ENCODE results near the gene TRIML1. TPM values are rescaled to one million over a fixed set of nuclear protein-coding genes. Genes with fewer than 3 reads are reported as not detected.
"Not testable (repeated sequence)": the region's sequence is repeated elsewhere in the genome, so short reads cannot be mapped to it uniquely, and the experiment has no call there.

TRIML1 gene
- total RNA-seq, 1 donor from 2014 or later: not detected

DNA sequence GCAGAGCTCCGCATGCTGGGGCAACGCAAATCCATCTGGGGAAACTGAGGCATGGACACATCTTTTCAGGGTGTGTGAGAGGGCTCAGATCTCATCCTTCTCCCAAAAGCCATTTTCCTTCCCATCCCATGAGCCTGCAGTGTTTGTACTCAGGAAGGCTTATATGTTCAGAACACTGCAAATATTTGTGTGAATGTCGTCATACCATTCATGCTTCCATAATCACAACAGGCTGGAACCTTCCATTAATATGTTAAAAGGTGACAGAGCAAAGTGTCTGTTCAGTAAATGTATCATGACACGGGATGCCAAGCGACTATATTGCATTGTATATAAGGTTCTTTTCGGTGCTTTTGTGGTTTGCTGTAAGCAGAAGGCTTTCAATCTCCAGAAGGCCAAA lies 8.5 kb downstream of the TRIML1 start:
- intact Hi-C loops (cut with micrococcal nuclease): no loop called here

DNA sequence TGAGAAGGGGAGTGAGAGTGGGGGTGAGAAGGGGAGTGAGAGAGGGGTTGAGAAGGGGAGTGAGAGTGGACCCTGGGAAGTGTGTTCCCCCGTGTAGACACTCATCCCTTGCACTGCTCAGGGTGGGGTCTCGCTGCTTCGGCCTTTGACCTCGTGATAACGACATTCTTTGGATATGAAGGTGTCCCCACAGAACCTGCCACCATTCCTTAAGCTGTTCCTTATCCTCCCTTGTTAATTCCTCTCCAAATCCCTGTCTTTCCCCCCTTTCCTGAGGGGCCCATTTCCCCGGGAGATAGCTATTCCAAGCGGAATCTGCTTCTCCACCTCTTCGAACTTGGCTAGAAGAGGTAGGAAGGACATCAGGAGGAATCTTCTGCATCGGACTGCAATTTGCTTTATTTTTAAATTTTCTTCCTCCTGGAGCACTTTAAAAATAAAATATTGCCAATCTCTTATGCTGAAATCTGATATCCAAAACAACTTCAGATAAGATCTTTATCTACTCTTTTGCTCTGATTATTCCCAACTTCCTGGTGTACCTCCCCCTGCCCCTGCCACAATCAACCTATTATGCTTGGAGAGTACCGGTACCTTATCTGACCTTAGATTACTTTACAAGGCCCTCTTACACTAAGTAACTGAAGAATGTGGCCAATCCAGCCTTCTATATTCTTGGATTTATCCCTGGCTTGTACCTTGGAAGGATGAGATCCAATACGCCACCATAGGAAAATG lies 15.6 kb downstream of the TRIML1 start:
- intact Hi-C loops (cut with micrococcal nuclease): no loop called here

DNA sequence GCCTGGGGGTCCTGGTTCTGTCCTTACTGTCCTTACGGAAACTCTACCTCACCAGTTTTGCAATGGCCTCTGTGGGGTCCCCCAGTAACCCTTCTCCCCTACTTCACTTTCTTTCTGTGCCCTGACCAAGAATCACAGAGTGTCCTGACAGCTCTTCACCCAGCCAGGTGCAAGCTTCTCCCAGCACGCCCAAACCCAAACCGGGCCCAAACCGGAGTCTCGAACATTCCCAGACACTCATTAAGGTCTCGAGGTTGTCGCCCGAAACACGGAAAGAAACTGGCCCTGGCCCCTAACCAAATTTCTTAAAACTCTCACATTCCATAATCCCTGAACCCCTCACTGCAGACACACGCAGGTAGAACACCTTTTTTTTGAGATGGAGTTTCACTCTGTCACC lies 19.1 kb downstream of the TRIML1 start:
- intact Hi-C loops (cut with micrococcal nuclease): no loop called here

DNA sequence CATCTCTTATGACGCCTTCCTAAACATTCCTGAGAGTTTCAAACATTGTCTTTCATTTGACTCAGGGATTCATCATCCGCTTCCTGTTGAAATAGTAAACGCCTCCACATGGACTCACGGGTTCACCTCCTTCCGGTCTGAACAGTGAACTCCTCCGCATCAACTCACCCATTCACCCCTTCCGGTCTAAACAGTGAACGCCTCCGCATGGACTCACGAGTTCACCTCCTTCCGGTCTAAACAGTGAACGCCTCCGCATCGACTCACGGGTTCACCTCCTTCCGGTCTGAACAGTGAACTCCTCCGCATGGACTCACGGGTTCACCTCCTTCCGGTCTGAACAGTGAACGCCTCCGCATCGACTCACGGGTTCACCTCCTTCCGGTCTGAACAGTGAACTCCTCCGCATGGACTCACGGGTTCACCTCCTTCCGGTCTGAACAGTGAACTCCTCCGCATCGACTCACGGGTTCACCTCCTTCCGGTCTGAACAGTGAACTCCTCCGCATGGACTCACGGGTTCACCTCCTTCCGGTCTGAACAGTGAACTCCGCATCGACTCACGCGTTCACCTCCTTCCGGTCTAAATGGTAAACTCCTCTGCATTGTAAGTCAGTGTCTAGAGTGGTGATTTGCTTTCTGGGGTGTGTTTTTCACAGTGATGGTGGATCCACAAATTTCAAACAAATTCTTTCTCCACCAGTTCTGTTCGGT lies 20.4 kb downstream of the TRIML1 start:
- intact Hi-C loops (cut with micrococcal nuclease): not testable (repeated sequence)

DNA sequence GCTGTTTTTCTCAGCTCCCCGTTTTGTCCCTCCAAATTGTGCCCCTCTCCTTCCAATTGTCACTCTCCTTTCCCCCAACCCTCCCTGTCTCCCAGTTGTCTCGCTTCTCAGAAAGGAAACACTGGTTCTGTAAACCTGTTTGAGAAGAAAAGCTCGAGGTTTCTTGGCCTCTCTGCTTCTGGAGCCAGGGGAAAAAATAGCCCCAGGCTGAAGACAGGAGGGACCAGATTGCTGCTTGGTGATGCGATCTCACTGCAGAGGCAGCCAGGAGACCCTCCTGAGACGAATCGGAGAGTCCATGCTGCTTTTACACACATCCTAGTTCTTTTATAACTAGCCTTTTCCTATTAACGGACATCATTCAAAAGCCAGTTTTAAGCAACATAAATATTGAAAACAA lies 21.2 kb downstream of the TRIML1 start:
- intact Hi-C loops (cut with micrococcal nuclease): no loop called here

DNA sequence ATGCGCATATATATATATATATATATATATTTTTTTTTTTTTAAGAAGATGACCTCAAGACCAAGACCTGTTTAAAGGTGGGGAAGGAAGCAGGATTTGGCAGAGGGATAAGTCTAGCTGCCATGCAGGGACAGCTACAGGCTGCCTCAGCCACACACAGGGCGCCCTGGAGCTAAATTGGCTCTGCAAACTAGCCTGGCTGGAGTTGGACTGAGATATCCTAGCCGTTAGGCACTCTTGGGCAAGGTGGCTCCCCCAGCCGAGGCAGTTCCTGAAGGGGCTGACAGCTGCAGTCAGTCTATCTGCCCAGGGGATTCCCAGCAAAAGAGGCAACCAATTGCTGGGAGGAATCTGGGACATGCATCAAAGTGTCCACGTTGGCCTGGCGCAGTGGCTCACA lies 21.9 kb downstream of the TRIML1 start:
- intact Hi-C loops (cut with micrococcal nuclease): no loop called here

DNA sequence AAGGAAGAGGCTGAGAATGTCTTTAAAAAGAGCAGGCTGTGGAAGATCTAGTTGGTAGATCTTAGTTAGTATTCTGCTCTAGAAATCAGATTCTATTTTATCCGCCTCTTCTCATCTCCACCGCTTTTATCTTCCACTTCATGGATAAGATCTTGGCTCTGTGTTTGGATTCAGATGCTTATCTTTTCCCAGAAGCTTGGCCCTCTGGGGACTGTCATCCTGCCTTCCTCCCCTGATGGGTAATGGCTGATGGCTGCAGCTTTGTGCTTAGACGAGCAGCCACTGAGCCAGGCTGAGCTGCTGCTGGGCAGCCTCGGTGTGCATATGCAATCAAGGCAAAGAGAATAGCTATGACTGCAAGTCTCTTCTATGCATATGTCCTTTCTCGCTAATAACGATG lies 23.5 kb downstream of the TRIML1 start:
- intact Hi-C loops (cut with micrococcal nuclease): no loop called here

DNA sequence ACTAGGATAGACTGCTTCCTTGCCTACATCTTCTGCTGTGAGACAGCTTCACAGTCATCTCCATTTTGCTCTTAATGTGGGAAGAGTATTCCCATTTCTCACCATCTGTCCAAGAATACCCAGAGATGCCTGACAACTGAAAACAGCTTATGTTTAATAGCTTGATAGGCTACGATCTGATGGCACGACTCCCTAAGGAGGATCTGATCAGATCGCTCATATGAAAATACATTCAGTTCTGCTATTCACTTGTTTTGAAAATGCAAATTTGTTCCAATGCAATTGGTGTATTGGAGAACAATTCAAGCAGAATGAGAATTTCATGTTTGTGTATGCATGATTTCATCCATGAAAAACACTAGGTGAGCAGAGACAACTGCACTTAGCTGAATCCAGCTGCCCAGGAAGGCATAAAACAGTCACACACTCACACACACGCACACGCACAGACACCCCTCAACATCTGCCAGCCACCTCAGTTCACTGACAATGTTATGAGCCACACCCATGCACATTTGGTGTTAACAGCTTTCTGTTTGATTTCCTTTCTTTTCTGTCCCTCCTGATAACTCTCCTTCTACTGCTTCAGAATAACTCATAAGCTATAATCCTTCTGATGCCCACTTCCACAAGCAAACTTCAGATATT lies 29.6 kb downstream of the TRIML1 start:
- intact Hi-C loops (cut with micrococcal nuclease): no loop called here

DNA sequence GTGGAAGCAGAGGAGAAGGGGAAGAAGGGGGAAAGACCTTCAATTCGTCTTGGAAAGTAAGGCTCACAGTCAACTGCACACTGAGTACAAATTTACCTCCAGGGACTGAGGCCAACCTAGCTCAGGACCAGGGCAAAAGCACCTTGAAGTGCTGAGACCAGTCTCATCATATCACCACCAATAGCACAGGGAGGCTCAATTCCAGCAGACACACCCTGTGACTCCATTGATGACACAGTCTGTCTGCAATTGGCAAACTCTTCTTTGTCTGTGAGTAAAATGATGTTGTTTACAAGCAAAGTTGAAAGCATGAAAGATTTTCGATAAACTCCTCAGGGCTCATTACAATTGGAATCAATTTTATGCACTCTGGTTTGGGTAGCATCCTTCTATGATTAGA lies 32.3 kb downstream of the TRIML1 start:
- intact Hi-C loops (cut with micrococcal nuclease): no loop called here

DNA sequence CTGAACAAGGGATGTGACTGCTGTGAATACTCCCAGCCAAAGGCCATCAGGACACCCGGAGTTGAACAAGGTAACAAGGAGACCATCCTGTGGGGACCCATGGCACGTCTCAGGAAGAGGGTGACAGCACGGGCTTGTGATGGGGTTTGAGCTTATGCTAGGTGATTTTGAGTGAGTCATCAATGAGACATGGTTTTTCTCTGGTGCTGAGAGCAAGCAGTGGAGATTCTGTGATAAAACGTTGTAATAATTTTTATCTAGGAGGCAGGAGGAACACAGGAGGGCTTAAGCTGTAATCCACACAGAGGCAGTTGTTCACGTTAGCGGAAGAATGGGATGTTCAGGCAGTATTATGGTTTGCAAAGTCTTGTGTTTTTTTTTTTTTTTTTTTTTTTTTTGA lies 36.0 kb downstream of the TRIML1 start:
- intact Hi-C loops (cut with micrococcal nuclease): no loop called here

DNA sequence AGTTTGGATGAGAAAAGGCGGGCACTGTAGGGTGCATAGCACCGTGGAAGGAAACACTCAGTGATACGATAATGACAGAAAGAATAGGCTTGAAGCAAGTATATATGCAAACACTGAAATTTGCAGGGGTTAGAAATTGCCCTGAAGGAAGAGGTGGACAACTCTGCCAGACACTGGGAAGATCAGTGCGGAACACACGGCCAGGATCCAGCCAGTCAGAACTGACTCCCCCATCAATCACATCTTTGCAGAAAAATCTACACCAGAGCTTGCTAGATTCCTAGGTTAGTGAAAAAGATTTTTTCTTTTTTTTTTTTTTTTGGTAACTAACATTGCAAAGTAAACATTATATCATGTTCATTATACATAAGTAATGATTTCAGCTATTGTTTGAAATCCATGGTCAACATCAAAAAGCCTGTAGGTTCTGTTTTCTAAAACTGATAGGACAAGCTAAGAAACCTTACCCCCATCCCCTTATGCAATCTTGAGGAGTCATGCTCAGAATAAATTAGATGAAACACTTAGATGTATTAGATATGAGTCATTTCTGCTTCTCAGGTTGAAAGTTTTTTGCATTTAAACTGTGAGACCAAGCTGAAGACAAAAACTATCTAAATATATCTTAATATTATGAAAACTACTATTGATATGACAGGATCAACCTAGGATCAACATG lies 38.9 kb downstream of the TRIML1 start:
- intact Hi-C loops (cut with micrococcal nuclease): no loop called here

DNA sequence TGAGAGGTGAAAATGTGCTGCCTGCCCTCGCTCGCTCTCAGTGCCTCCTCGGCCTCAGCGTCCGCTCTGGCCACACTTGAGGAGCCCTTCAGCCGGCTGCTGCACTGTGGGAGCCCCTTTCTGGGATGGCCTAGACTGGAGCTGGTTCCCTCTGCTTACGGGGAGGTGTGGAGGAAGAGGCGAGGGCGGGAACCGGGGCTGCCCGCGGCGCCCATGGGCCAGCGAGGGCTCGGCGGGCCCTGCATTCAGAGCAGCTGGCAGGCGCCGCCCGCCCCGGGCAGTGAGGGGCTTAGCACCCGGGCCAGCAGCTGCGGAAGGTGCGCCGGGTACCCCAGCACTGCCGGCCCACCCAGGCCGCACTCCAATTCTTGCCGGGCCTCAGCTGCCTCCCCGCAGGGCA lies 39.6 kb downstream of the TRIML1 start:
- intact Hi-C loops (cut with micrococcal nuclease): no loop called here

DNA sequence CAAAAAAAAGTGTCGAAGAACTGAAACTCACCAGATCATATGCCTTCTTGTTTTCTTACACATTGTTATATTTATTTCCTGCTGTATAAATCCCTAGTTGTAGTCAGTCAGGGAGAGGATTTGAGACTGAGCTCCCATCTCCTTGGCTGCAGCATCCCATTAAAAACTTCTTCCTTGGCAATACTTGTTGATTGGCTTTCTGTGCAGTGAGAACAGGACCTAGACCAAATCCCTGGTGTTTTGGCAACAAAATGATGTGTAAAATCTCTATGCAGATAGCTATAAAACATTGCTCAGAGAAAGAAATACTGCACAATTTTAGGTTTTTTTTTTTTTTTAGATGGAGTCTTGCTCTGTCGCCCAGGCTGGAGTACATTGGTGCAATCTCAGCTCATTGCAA lies 47.9 kb downstream of the TRIML1 start:
- intact Hi-C loops (cut with micrococcal nuclease): no loop called here

DNA sequence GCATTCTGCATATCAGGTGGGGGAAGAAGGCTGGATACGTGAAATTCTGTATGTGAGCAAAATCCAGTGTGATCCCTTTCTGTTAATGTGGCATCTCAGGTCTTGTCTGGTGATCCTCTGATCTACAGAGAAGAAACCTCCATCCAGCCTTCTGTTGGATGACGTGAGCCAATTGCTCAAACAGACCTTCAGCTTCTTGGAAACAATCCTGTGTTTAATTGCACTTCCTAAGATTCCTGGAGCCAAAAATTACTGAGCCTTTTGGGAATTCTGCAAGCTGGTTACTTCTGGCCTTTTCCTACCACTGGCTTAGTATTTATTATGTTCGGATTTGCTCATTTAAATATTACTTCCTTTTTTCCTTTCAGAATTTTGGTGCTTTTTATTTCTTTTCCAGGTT lies 51.2 kb downstream of the TRIML1 start:
- intact Hi-C loops (cut with micrococcal nuclease): no loop called here

DNA sequence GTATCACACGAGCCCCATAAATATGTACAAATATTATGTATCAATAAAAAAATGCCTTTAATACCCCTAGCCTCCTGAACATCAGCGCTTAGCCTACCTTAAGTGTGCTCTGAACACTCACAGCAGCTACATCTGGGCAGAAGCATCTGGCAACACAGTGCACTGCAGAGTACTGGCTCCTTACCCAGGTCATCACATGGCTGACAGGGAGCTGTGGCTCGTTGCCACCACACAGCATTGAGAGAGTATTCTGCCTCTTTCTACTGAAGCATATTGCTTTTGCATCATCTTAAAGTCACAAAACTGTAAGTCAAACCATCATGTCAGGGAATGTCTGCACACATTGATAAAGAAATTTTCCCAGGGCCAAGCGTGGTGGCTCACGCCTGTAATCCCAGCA lies 55.2 kb downstream of the TRIML1 start:
- intact Hi-C loops (cut with micrococcal nuclease): no loop called here

DNA sequence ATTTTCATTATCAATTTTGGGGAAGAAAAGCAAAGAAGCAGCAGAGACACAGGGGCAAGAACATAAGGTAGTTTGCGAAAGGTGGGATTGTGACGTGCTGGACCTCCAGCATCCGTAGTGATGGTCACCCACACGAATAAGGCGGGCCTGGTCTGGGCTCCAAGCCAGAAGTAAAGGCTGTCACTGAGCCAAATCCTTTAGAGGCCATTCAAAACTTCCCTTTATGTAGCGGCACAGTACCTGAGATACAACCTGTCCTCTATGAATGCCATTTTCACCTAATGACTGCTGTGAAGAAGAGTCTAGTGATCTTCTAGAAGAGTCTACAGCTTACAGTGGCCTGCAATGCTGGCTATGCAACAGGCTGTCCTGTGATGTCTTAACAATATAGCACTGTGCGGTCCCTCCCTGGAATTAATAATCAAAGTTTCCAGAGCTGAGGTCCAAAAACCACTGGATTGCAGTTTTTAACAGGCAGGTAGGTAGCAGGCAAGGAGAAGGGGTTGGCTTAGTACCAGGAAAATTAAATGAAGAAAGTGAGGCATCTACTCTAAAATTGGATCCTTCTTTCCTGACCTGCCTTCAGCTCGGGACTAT lies 56.2 kb downstream of the TRIML1 start:
- intact Hi-C loops (cut with micrococcal nuclease): no loop called here

DNA sequence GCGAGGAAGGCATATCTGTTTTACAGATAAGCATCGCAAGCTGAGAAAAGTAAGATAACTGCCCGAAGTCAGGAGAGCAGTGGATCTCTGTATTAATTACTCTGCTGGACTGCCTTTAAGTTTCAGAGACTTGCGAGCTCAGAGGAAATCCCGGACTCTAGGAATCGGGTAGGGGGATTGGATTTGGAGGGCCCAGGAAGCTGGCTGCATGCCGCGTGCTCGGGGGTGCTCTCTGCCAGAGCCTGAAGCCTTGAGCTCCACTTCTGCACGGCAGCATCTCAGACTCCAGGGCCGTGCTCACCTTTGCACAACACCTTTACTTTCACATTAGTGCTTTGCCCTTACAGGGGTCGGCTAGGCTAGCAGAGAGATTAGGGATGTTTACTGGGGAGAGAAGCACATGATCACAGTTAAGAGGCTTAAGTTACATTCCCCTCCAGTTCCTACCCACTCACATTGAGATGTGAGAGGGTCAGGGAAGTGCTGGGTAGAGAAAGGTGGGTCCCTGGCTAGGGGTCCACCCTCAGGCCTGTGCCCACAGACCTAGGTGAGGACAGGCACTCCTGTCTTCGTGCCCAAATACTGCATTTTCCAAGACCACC lies 57.0 kb downstream of the TRIML1 start:
- intact Hi-C loops (cut with micrococcal nuclease): no loop called here

Measured in T-helper 2 cell treated with Interferon-gamma antibody and Interleukin-4, amounts not matched to agents 100 ng/mL and 5 ng/mL, for 36 hours (primary cell).